GM21515 (cell line): ENCODE data around the gene SMIM12.

ENCODE experiments used
- ATAC-seq: cut with Tn5 transposase; IDR thresholded peaks from one replicate; pipeline ENCODE4 v1.9.1; 2021; ENCODE audit not compliant: unreplicated experiment

SMIM12 gene

GRCh38 chr1:34803770-34804169, 55.8 kb downstream of the SMIM12 start:
- ATAC-seq, result no peak
